ENCODE data around the gene KIF3B. TPM values are rescaled to one million over a fixed set of nuclear protein-coding genes. Genes with fewer than 3 reads are reported as not detected.

The KIF3B gene
- total and polyA plus RNA-seq, 2 of the 13 experiments (the other 11 are each of a cell fraction or from before 2014, with no cell fraction given), result 23.6 to 28.8 TPM

DNA sequence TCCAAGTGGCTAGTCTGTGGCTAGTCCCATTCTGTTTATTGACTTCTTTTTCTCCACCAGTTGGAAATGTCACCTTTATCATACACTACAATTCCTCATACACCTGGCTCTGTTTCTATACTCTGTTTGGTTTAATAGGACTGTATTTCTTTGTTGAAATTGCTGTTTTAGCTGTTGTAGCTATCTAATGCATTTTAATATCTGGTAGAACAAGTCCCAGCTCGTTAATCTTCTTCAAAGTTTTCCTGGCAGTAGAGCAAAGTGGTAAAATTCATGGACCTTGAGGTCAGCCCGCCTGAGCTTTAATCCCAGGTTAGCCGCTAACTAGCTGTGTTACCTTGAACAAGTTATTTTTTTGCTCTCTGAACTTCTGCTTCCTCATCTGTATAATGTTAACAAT lies 70.8 kb downstream of the KIF3B start (continued):
- 0 out of 2 replicates have a peak, but pooled peaks have one; percentile 33 for TF ChIP-seq NR2F6 (IDR thresholded peaks at IDR 0.05)
- TF ChIP-seq NR2F6 (CRISPR knock-in tag; IDR thresholded peaks at IDR 0.05), result no peak
- no peak for TF ChIP-seq ZNF790 (CRISPR knock-in tag; IDR thresholded peaks at IDR 0.05; ENCODE audit: borderline replicate concordance)
- no peak for TF ChIP-seq ZSCAN30 (CRISPR knock-in tag; IDR thresholded peaks at IDR 0.05)
- TF ChIP-seq NFE2L2 (IDR thresholded peaks at IDR 0.05; ENCODE audit: low read length), result no peak
- TF ChIP-seq, protein P1, sequence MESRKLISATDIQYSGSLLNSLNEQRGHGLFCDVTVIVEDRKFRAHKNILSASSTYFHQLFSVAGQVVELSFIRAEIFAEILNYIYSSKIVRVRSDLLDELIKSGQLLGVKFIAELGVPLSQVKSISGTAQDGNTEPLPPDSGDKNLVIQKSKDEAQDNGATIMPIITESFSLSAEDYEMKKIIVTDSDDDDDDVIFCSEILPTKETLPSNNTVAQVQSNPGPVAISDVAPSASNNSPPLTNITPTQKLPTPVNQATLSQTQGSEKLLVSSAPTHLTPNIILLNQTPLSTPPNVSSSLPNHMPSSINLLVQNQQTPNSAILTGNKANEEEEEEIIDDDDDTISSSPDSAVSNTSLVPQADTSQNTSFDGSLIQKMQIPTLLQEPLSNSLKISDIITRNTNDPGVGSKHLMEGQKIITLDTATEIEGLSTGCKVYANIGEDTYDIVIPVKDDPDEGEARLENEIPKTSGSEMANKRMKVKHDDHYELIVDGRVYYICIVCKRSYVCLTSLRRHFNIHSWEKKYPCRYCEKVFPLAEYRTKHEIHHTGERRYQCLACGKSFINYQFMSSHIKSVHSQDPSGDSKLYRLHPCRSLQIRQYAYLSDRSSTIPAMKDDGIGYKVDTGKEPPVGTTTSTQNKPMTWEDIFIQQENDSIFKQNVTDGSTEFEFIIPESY (CRISPR knock-in tag; IDR thresholded peaks at IDR 0.05), result peak; percentile 98
- TF ChIP-seq FOXA3 (CRISPR knock-in tag; IDR thresholded peaks at IDR 0.05), result peak; percentile 7; the same call in 1 of the 2 replicates
- TF ChIP-seq HNF4A (CRISPR knock-in tag; IDR thresholded peaks at IDR 0.05), result peak; percentile 71
- TF ChIP-seq FOXJ3 (CRISPR knock-in tag; IDR thresholded peaks at IDR 0.05; ENCODE audit: borderline replicate concordance), result 0 out of 2 replicates have a peak, but pooled peaks have one; percentile 20
- TF ChIP-seq SALL1 (CRISPR knock-in tag; IDR thresholded peaks at IDR 0.05), result peak; percentile 36; the same call in 1 of the 2 replicates
- TF ChIP-seq, protein P2, sequence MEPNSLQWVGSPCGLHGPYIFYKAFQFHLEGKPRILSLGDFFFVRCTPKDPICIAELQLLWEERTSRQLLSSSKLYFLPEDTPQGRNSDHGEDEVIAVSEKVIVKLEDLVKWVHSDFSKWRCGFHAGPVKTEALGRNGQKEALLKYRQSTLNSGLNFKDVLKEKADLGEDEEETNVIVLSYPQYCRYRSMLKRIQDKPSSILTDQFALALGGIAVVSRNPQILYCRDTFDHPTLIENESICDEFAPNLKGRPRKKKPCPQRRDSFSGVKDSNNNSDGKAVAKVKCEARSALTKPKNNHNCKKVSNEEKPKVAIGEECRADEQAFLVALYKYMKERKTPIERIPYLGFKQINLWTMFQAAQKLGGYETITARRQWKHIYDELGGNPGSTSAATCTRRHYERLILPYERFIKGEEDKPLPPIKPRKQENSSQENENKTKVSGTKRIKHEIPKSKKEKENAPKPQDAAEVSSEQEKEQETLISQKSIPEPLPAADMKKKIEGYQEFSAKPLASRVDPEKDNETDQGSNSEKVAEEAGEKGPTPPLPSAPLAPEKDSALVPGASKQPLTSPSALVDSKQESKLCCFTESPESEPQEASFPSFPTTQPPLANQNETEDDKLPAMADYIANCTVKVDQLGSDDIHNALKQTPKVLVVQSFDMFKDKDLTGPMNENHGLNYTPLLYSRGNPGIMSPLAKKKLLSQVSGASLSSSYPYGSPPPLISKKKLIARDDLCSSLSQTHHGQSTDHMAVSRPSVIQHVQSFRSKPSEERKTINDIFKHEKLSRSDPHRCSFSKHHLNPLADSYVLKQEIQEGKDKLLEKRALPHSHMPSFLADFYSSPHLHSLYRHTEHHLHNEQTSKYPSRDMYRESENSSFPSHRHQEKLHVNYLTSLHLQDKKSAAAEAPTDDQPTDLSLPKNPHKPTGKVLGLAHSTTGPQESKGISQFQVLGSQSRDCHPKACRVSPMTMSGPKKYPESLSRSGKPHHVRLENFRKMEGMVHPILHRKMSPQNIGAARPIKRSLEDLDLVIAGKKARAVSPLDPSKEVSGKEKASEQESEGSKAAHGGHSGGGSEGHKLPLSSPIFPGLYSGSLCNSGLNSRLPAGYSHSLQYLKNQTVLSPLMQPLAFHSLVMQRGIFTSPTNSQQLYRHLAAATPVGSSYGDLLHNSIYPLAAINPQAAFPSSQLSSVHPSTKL (CRISPR knock-in tag; IDR thresholded peaks at IDR 0.05), result 0 out of 2 replicates have a peak, but pooled peaks have one; percentile 14
- TF ChIP-seq, protein P3, sequence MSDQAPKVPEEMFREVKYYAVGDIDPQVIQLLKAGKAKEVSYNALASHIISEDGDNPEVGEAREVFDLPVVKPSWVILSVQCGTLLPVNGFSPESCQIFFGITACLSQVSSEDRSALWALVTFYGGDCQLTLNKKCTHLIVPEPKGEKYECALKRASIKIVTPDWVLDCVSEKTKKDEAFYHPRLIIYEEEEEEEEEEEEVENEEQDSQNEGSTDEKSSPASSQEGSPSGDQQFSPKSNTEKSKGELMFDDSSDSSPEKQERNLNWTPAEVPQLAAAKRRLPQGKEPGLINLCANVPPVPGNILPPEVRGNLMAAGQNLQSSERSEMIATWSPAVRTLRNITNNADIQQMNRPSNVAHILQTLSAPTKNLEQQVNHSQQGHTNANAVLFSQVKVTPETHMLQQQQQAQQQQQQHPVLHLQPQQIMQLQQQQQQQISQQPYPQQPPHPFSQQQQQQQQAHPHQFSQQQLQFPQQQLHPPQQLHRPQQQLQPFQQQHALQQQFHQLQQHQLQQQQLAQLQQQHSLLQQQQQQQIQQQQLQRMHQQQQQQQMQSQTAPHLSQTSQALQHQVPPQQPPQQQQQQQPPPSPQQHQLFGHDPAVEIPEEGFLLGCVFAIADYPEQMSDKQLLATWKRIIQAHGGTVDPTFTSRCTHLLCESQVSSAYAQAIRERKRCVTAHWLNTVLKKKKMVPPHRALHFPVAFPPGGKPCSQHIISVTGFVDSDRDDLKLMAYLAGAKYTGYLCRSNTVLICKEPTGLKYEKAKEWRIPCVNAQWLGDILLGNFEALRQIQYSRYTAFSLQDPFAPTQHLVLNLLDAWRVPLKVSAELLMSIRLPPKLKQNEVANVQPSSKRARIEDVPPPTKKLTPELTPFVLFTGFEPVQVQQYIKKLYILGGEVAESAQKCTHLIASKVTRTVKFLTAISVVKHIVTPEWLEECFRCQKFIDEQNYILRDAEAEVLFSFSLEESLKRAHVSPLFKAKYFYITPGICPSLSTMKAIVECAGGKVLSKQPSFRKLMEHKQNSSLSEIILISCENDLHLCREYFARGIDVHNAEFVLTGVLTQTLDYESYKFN (CRISPR knock-in tag; conservative IDR thresholded peaks at IDR 0.05), result peak; percentile 67
- 0 out of 2 replicates have a peak, but pooled peaks have one; percentile 45 for TF ChIP-seq BRCA1 (CRISPR knock-in tag; IDR thresholded peaks at IDR 0.05)
- TF ChIP-seq GATAD2A (CRISPR knock-in tag; IDR thresholded peaks at IDR 0.05), result 0 out of 2 replicates have a peak, but pooled peaks have one; percentile 43
- TF ChIP-seq, protein P4, sequence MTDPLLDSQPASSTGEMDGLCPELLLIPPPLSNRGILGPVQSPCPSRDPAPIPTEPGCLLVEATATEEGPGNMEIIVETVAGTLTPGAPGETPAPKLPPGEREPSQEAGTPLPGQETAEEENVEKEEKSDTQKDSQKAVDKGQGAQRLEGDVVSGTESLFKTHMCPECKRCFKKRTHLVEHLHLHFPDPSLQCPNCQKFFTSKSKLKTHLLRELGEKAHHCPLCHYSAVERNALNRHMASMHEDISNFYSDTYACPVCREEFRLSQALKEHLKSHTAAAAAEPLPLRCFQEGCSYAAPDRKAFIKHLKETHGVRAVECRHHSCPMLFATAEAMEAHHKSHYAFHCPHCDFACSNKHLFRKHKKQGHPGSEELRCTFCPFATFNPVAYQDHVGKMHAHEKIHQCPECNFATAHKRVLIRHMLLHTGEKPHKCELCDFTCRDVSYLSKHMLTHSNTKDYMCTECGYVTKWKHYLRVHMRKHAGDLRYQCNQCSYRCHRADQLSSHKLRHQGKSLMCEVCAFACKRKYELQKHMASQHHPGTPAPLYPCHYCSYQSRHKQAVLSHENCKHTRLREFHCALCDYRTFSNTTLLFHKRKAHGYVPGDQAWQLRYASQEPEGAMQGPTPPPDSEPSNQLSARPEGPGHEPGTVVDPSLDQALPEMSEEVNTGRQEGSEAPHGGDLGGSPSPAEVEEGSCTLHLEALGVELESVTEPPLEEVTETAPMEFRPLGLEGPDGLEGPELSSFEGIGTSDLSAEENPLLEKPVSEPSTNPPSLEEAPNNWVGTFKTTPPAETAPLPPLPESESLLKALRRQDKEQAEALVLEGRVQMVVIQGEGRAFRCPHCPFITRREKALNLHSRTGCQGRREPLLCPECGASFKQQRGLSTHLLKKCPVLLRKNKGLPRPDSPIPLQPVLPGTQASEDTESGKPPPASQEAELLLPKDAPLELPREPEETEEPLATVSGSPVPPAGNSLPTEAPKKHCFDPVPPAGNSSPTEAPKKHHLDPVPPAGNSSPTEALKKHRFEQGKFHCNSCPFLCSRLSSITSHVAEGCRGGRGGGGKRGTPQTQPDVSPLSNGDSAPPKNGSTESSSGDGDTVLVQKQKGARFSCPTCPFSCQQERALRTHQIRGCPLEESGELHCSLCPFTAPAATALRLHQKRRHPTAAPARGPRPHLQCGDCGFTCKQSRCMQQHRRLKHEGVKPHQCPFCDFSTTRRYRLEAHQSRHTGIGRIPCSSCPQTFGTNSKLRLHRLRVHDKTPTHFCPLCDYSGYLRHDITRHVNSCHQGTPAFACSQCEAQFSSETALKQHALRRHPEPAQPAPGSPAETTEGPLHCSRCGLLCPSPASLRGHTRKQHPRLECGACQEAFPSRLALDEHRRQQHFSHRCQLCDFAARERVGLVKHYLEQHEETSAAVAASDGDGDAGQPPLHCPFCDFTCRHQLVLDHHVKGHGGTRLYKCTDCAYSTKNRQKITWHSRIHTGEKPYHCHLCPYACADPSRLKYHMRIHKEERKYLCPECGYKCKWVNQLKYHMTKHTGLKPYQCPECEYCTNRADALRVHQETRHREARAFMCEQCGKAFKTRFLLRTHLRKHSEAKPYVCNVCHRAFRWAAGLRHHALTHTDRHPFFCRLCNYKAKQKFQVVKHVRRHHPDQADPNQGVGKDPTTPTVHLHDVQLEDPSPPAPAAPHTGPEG (CRISPR knock-in tag; IDR thresholded peaks at IDR 0.05), result no peak
- TF ChIP-seq MIXL1 (CRISPR knock-in tag; IDR thresholded peaks at IDR 0.05), result peak; percentile 59; the same call in 1 of the 2 replicates
